GM12892 (cell line): ENCODE data around the gene SCRN1.

Experiments used
- POLR2A ChIP-seq: IDR thresholded peaks from 2 replicates; pipeline ENCODE4 v1.6.1; 2011; ENCODE audit warnings: low read depth, low read length, control low read depth
- POLR2AphosphoS5 ChIP-seq: IDR thresholded peaks from 2 replicates; pipeline ENCODE4 v1.6.1; 2011; ENCODE audit warnings: low read depth, low read length, control low read depth

DNA sequence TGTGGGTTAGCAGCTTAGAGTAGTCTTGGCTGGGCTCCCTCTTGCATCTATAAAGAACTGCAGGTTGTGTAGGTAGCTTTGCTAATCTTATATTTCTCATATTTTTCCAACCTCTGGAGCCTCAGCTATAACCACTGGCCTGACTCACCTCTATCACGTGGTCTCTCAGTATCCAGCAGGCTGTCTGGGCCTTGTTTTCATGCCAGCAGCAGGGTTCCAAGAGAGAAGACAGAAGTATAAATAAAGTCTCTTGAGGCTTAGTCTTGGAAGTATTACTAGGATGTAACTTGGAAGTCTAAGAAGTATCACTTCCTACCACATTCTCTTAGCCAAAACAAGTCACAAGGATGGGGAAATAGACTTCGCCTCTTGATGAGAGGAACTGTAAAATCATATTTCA is 110.0 kb downstream of the SCRN1 start:
- no peak for TF ChIP-seq POLR2AphosphoS5
- no peak for TF ChIP-seq POLR2A
